K562 treated with DMSO at 1 percent for 4 hours (cell line): Measurements from ENCODE around the gene NDUFAB1. TPM values are rescaled to one million over a fixed set of nuclear protein-coding genes. Genes with fewer than 3 reads are reported as not detected.

ENCODE experiments used
- total RNA-seq: library from RNA; unstranded; fragments of 300-600 nt; gene quantifications from 2 replicates; pipeline ENCODE4 v1.2.3, GENCODE V29; 2022; ENCODE audit not compliant: insufficient read depth

The NDUFAB1 gene
- 153 and 177 TPM in 2 replicates for total RNA-seq

GRCh38 chr16:23595951-23596720, at the start of gene NDUFAB1:
NDUFAB1 (minus strand) TSS chr16:23596316; CDS start chr16:23596290, 26 bp downstream.

GRCh38 chr16:23640931-23641765, 45.0 kb upstream of the NDUFAB1 start, which contains the start of the genes DCTN5 and PALB2:
DCTN5 (plus strand) TSS chr16:23641466; CDS start chr16:23641543, 77 bp downstream.
PALB2 (minus strand) TSS chr16:23641310; CDS start chr16:23641157, 153 bp downstream.

DNA sequence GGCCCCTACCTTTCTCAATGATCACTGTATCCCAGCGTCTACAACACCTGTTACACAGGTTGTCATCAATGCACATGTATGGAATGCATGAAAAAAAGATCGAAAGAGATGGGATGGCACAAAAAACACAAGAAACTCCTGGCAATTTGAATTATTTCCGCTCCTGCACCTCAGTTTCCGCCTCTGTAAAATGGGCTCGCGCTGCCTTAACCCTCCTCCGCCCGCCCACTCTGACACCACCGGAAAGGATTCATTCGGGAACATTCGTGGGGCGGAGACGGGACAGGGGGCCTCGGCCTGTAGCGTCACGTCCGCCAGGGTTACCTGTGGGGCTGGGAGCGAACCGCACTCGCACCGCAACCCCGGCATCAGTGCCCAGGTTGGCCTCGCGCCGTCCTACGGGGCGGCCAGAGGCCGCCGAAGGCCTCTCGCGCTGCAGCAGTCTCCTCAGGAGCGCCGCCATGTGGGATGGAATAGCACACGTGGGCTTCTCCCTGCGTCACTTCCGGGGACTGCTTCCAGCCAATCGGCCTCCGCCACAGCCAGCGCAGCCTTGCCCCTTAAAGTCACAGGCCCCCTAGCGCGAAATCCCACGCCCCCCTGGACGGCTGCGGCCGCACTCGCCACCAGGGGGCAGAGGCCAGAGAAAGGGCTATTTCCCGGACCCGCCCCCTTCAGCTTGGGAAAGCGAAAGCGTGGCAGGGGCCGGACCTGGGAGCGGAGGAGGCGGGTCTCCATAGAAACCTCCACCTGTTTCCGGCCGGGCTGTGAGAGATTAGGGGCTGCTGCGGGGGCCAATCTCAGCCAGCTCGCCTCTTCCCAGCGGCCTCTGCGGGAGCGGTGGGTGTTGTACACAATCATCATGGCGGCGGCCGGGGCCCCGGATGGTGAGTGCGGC, 39.0 kb downstream of the NDUFAB1 start, which contains the start of the genes EARS2 and UBFD1:
TSS of gene EARS2 (minus strand) at position 470 of the 898 bp plus-strand sequence. CDS start at position 463, 7 bp downstream.
TSS of gene UBFD1 (plus strand) at position 847 of the 898 bp plus-strand sequence. CDS start at position 863, 16 bp downstream.

Other genes with a start within 250 kb of the NDUFAB1 start
- 7.7 and 9.2 TPM in 2 replicates for gene COG7, start 143.1 kb downstream of the NDUFAB1 start, total RNA-seq
- 37.5 and 46.3 TPM in 2 replicates for gene GGA2, start 85.8 kb downstream of the NDUFAB1 start, total RNA-seq
- gene EARS2, start 39.0 kb downstream of the NDUFAB1 start, total RNA-seq: 7.9 and 9.1 TPM in 2 replicates
- gene UBFD1, start 38.6 kb downstream of the NDUFAB1 start, total RNA-seq: 54.4 and 60.7 TPM in 2 replicates
- gene PALB2, start 45.0 kb upstream of the NDUFAB1 start, total RNA-seq: 8.6 and 10.4 TPM in 2 replicates
- 37.9 and 42.7 TPM in 2 replicates for gene DCTN5, start 45.1 kb upstream of the NDUFAB1 start, total RNA-seq
- 110 and 119 TPM in 2 replicates for gene PLK1, start 82.6 kb upstream of the NDUFAB1 start, total RNA-seq
- not detected in 2 replicates for gene ERN2, start 116.9 kb upstream of the NDUFAB1 start, total RNA-seq
- 0.88 and 0.92 TPM in 2 replicates for gene CHP2, start 158.7 kb upstream of the NDUFAB1 start, total RNA-seq
- gene PRKCB, start 239.7 kb upstream of the NDUFAB1 start, total RNA-seq: 154 and 201 TPM in 2 replicates